Spinal cord (tissue), 10 donors: Measurements from ENCODE around the gene DNAJA3. TPM values are rescaled to one million over a fixed set of nuclear protein-coding genes. Genes with fewer than 3 reads are reported as not detected.
A peak's percentile ranks its signal among the peaks of the same experiment; 100 is the strongest.

Experiments used
- DNase-seq, 6 donors: peaks; one replicate each; pipeline versions ENCODE4 v3.0.0 to v3.0.0-alpha.2; 2013 to 2015; ENCODE audit warnings: low spot score in 6 of 6, low read depth in 4 of 6
- H3K27ac ChIP-seq: one replicate; pipeline ENCODE4 v1.5.1; 2013; ENCODE audit warnings: low read depth, low read length, control low read depth
- H3K27me3 ChIP-seq: one replicate; pipeline ENCODE4 v1.6.1; 2013; ENCODE audit warnings: low read length; ENCODE audit not compliant: control insufficient read depth, insufficient read depth
- H3K36me3 ChIP-seq: one replicate; pipeline ENCODE4 v1.6.1; 2013; ENCODE audit warnings: low read length; ENCODE audit not compliant: control insufficient read depth, insufficient read depth
- H3K4me1 ChIP-seq: one replicate; pipeline ENCODE4 v1.6.1; 2013; ENCODE audit warnings: low read length; ENCODE audit not compliant: control insufficient read depth, insufficient read depth
- H3K4me3 ChIP-seq: one replicate; pipeline ENCODE4 v1.5.1; 2013; ENCODE audit warnings: low read depth, low read length, control low read depth
- H3K9me3 ChIP-seq: one replicate; pipeline ENCODE4 v1.6.1; 2013; ENCODE audit warnings: low read length; ENCODE audit not compliant: control insufficient read depth, insufficient read depth
- WGBS: methylation state at CpG from one replicate; pipeline ENCODE4 v1.1.5; 2013; ENCODE audit warnings: missing lambda C conversion rate; ENCODE audit not compliant: insufficient coverage; 5-methylcytosine and 5-hydroxymethylcytosine counted together
- polyA plus RNA-seq, 2 donors: library from polyadenylated mRNA; unstranded; fragments of 120-200 nt; gene quantifications; one replicate each; pipeline ENCODE4 v1.2.1, GENCODE V29; 2013; ENCODE audit not compliant: insufficient read length in 2 of 2
- total RNA-seq, 2 donors: library from RNA; depleted of rRNA in 1 of 2; stranded (reverse); fragments of 120-200 nt in 1 of 2; fragments of >200 nt in 1 of 2; gene quantifications; one replicate each; pipeline versions ENCODE4 v1.2.3 to v1.2.4, GENCODE V29; 2013 to 2014
- donor health status: healthy.

DNAJA3 gene
- total and polyA plus RNA-seq, 4 donors = 35.4 to 45.0 (median 39.5) TPM

- peaks cover 23% of the 10 kb centered on the region for H3K36me3 ChIP-seq
- DNase-seq = no peak
- no peak overlapping the region for H3K27ac ChIP-seq
- no peaks in the 10 kb centered on the region for H3K9me3 ChIP-seq
- H3K4me1 ChIP-seq = peaks cover 60% of the 10 kb centered on the region
- H3K4me3 ChIP-seq = no peak overlapping the region
- WGBS = 91% methylated on average over 6 of the region's 7 CpGs
- no peaks in the 10 kb centered on the region for H3K27me3 ChIP-seq
These were observed 11.3 kb upstream of the DNAJA3 start for GRCh38 chr16:4414187-4414917.

- peak in 2 of 6 donors; percentile 63 to 68 for DNase-seq
- Histone ChIP-seq H3K4me1 (peaks cover 48% of the 10 kb centered on the region), H3K9me3 (no peaks in the 10 kb centered on the region), H3K4me3 (peak overlapping the region; percentile 53), H3K36me3 (peaks cover 18% of the 10 kb centered on the region), H3K27ac (peak overlapping the region; percentile 52), H3K27me3 (no peaks in the 10 kb centered on the region)
- 3% methylated on average over 44 of the region's 44 CpGs for WGBS
These were observed 10.0 kb upstream of the DNAJA3 start for GRCh38 chr16:4415538-4416199.

- under 1% methylated on average over 86 of the region's 92 CpGs for WGBS
- H3K9me3 ChIP-seq = no peaks in the 10 kb centered on the region
- peaks cover 18% of the 10 kb centered on the region for H3K36me3 ChIP-seq
- H3K4me3 ChIP-seq = peak within 1 kb of the TSS; percentile 53
- peaks cover 40% of the 10 kb centered on the region for H3K4me1 ChIP-seq
- DNase-seq = peak in 5 of 6 donors; percentile 83 to 98 (median 90)
- peak within 1 kb of the TSS; percentile 71 for H3K27ac ChIP-seq
- H3K27me3 ChIP-seq = no peaks in the 10 kb centered on the region
These were observed 9.3 kb upstream of the DNAJA3 start, which contains the start of gene CORO7 for GRCh38 chr16:4416200-4417032. CORO7 (minus strand) TSS chr16:4416596; CDS start chr16:4416518, 78 bp downstream.

GRCh38 chr16:4419402-4419959, 6.2 kb upstream of the DNAJA3 start:
- 82% methylated on average over 7 of the region's 7 CpGs for WGBS
- Histone ChIP-seq H3K27me3 (no peaks in the 10 kb centered on the region), H3K4me1 (peaks cover 21% of the 10 kb centered on the region), H3K27ac (no peak overlapping the region), H3K9me3 (no peaks in the 10 kb centered on the region), H3K36me3 (no peaks in the 10 kb centered on the region), H3K4me3 (no peak overlapping the region)
- DNase-seq = no peak

- Histone ChIP-seq H3K4me1 (peaks cover 15% of the 10 kb centered on the region), H3K4me3 (no peak overlapping the region), H3K27ac (no peak overlapping the region), H3K9me3 (no peaks in the 10 kb centered on the region), H3K27me3 (no peaks in the 10 kb centered on the region), H3K36me3 (no peaks in the 10 kb centered on the region)
- no peak for DNase-seq
- no CpG with 5 or more reads among the region's 8 CpGs for WGBS
These were observed 5.1 kb upstream of the DNAJA3 start for GRCh38 chr16:4420505-4421105.

- Histone ChIP-seq H3K27me3 (no peaks in the 10 kb centered on the region), H3K9me3 (no peaks in the 10 kb centered on the region), H3K27ac (peak overlapping the region; percentile 98), H3K4me3 (peak overlapping the region; percentile 97), H3K36me3 (peaks cover 21% of the 10 kb centered on the region), H3K4me1 (peaks cover 10% of the 10 kb centered on the region)
- WGBS = 4% methylated on average over 20 of the region's 31 CpGs
- DNase-seq = no peak
These were observed 485 bp downstream of the DNAJA3 start for GRCh38 chr16:4426021-4426684.

- H3K9me3 ChIP-seq = no peaks in the 10 kb centered on the region
- H3K4me1 ChIP-seq = peaks cover 10% of the 10 kb centered on the region
- H3K27ac ChIP-seq = no peak overlapping the region
- no peaks in the 10 kb centered on the region for H3K27me3 ChIP-seq
- WGBS = 88% methylated on average over 9 of the region's 12 CpGs
- peak overlapping the region; percentile 97 for H3K4me3 ChIP-seq
- DNase-seq = no peak
- peaks cover 27% of the 10 kb centered on the region for H3K36me3 ChIP-seq
These were observed 1.2 kb downstream of the DNAJA3 start for GRCh38 chr16:4426722-4427372.

- Histone ChIP-seq H3K36me3 (peaks cover 34% of the 10 kb centered on the region), H3K4me1 (peaks cover 10% of the 10 kb centered on the region), H3K4me3 (no peak overlapping the region), H3K27me3 (no peaks in the 10 kb centered on the region), H3K27ac (no peak overlapping the region), H3K9me3 (no peaks in the 10 kb centered on the region)
- DNase-seq = no peak
- 93% methylated on average over 6 of the region's 7 CpGs for WGBS
These were observed 2.8 kb downstream of the DNAJA3 start for GRCh38 chr16:4428500-4428899.
